Measurements from ENCODE around the gene SBF2. TPM values are rescaled to one million over a fixed set of nuclear protein-coding genes. Genes with fewer than 3 reads are reported as not detected.
"Not testable (repeated sequence)": the region's sequence is repeated elsewhere in the genome, so short reads cannot be mapped to it uniquely, and the experiment has no call there.

SBF2 gene
- total RNA-seq, 1 donor from 2014 or later: 18.3 TPM

DNA sequence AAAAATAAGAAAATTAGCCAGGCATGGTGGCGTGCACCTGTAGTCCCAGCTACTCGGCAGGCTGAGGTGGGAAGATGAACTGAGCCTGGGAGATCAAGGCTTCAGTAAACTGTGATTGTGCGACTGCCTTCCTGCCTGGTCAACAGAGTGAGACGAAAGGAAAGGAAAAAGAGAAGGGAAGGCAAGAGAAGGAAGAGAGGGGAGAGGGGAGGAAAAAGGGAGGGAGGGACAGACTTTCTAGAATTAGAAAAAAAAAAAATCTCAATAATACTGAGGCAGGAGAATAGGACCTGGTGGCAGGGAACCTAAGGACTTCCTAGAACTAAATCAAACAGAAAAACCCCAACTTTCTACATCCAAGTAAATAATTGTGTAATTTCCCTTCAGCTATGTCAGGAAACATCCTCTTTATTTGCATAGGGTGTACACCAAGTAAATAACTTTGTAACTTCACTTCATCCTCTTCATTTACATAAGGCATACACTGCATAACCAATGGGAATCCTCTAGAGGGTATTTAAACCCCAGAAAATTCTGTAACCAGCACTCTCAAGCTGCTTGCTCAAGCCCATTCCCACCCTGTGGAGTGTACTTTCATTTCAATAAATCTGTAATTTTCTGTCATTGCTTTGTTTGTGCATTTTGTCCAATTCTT is 8.7 kb downstream of the SBF2 start:
- no peak for ATAC-seq (ENCODE audit: poor library complexity)

GRCh38 chr11:10283991-10284390 is 10.0 kb downstream of the SBF2 start:
- DNase-seq: no peak
- no peak for ATAC-seq (ENCODE audit: poor library complexity)
- intact Hi-C loops (cut with DNase I): no loop called here

More for the DNA sequence above, 8.7 kb downstream of the SBF2 start:
- DNase-seq: no peak
- intact Hi-C loops (cut with DNase I): no loop called here

DNA sequence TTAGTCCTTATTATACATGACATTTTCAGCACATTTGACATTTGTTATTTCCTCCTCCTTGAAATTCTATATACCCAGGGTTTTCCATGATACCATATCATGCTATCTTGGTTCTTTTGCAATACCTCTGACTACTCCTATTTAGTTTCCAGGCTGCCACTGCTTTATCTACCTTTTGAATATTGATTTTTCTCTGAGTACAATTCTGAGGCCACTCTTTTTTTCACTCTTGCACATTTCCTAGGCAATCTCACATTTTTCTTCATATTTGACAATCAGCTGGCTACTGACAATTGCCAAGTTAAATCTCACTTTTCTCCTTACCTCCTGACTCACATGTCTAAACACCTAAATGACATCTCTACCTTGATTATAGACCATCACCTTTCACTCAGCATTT is 11.9 kb downstream of the SBF2 start:
- intact Hi-C loops (cut with DNase I): no loop called here
- DNase-seq (no peak), ATAC-seq (ENCODE audit: poor library complexity) (no peak)

- intact Hi-C loops (cut with DNase I): no loop called here
- ATAC-seq (ENCODE audit: poor library complexity) (no peak), DNase-seq (no peak)
Observed at GRCh38 chr11:10275714-10276113, 18.3 kb downstream of the SBF2 start.

DNA sequence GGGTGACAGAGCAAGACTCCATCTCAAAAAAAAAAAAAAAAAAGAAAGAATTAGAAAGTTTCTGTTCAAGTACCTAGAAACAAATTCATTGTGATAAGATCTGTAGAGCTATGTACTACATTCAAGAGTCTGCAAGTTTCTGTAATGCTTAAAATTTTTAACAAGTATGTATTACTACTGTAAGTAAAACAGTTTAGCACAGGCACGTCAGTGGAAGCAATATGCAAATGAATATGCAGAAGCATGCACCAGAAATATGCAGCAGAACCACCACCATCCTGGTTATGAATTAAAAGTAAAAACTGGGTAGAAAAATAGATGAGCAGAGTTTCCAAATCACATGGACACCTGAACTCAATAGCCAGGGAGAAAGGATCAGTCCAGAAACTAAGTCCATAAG is 19.3 kb downstream of the SBF2 start:
- ATAC-seq (ENCODE audit: poor library complexity) (no peak), DNase-seq (no peak)
- intact Hi-C loops (cut with DNase I): no loop called here

DNA sequence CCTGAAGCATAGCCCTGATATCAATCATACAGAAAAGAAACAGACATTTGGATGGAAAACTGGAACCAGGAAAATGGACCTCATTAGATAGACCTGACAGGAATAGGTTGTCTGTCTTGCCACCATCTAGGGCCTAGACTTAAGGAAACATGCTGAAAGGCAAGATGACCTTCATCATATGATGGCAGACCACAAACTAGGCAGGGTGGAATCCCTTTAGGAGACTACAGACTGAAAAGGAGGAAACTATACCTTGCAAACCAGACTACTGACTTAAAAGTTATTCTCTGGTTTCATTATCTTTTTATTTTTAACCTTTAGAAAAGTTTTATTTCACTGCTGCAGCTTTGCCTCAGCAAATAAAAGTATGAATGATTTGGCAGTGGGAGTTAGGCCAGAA is 20.3 kb downstream of the SBF2 start:
- DNase-seq (no peak), ATAC-seq (ENCODE audit: poor library complexity) (no peak)
- intact Hi-C loops (cut with DNase I): no loop called here

- intact Hi-C loops (cut with DNase I): no loop called here
- no peak for ATAC-seq (ENCODE audit: poor library complexity)
- no peak for DNase-seq
Observed at GRCh38 chr11:10272132-10272531, 21.9 kb downstream of the SBF2 start.

GRCh38 chr11:10268746-10269488 is 25.1 kb downstream of the SBF2 start:
- ATAC-seq (ENCODE audit: poor library complexity): no peak
- intact Hi-C loops (cut with DNase I): no loop called here
- DNase-seq: no peak

- no peak for DNase-seq
- no peak for ATAC-seq (ENCODE audit: poor library complexity)
- intact Hi-C loops (cut with DNase I): no loop called here
Observed at GRCh38 chr11:10267821-10268220, 26.2 kb downstream of the SBF2 start.

DNA sequence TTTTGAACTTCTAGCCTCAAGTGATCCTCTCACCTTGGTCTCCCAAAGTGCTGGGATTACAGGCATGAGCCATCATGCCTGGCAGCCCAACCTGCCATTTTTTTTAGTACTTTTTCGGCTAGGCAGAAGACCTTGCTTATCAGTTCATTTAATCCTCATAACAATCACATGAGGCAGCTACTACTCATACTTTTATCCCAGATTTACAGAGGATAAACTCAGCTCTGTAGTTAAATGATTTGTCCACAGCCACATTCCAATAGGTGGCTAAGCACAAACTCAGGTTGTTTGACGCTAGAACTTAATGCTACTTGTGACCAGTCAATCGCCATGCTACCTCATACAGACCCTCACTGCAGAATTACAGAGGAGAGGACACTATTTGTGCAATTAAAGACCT is 28.1 kb downstream of the SBF2 start:
- intact Hi-C loops (cut with DNase I): no loop called here
- no peak for ATAC-seq (ENCODE audit: poor library complexity)

DNA sequence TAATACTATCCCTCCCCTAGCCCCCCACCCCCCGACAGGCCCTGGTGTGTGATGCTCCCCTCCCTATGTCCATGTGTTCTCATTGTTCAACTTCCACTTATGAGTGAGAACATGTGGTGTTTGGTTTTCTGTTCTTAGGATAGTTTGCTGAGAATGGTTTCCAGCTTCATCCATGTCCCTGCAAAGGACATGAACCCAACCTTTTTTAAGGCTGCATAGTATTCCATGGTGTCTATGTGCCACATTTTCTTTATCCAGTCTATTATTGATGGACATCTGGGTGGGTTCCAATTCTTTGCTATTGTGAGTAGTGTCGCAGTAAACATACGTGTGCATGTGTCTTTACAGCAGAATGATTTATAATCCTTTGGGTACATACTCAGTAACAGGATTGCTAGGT is 29.3 kb downstream of the SBF2 start:
- ATAC-seq (ENCODE audit: poor library complexity); DNase-seq; intact Hi-C loops (cut with DNase I): not testable (repeated sequence)

More for the DNA sequence above, 28.1 kb downstream of the SBF2 start:
- no peak for DNase-seq

DNA sequence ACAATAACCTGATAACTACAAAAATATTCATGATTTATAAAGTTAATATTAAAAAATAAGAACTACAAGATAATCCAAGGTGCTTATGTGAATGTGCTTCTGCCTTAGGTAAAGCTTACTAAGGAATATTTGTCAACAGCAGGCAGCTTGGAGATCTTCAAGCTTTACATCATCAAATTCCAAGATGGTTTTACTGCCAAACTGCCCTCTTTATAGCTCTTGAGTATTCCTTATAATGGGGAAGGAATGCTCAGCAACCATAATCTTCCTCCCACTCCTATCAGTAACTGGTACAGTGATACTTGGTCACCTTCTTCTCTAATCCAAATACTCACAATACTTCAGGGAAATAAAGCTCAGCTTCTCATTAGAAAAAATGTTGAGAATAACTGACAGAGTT is 30.1 kb downstream of the SBF2 start:
- intact Hi-C loops (cut with DNase I): no loop called here
- no peak for ATAC-seq (ENCODE audit: poor library complexity)
- DNase-seq: no peak

DNA sequence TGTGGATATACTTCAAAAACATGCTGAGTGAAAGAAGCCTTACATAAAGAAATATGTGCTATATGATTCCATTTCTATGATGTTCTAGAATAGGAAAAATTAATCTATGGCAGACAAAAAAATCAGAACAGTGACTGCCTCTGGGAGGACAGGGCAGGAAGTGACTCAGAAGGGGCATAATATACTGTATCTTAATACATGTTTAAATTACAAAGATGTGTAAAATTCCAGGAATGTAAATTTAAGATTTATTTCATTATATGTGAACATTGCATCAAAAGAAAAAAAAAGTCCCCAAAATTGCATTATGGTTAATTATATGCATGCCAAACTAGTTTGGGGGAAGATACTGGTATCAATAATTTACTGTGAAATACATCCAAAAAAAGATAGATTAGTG is 32.2 kb downstream of the SBF2 start:
- intact Hi-C loops (cut with DNase I): no loop called here
- DNase-seq (no peak), ATAC-seq (ENCODE audit: poor library complexity) (no peak)

DNA sequence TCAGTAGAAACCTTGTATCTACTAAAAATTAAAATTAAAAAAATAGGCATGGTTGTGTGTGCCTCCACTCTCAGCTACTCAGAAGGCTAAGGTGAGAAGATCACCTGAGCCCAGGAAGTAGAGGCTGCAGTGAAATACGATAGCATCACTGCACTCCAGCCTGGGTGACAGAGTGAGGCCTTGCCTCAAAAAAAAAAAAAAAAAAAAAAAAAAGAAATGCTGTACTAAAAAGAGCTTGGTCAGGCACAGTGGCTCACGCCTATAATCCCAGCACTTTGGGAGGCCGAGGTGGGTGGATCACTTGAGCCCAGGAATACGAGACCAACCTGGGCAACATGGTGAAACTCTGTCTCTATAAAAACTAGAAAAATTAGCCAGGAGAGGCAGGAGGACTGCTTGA is 36.5 kb downstream of the SBF2 start:
- ATAC-seq (ENCODE audit: poor library complexity) (no peak), DNase-seq (no peak)
- intact Hi-C loops (cut with DNase I): no loop called here

GRCh38 chr11:10255388-10256125 is 38.5 kb downstream of the SBF2 start:
- no peak for DNase-seq
- intact Hi-C loops (cut with DNase I): no loop called here
- no peak for ATAC-seq (ENCODE audit: poor library complexity)

- not testable (repeated sequence) for ATAC-seq (ENCODE audit: poor library complexity)
Observed at GRCh38 chr11:10249448-10250131, 44.4 kb downstream of the SBF2 start.

DNA sequence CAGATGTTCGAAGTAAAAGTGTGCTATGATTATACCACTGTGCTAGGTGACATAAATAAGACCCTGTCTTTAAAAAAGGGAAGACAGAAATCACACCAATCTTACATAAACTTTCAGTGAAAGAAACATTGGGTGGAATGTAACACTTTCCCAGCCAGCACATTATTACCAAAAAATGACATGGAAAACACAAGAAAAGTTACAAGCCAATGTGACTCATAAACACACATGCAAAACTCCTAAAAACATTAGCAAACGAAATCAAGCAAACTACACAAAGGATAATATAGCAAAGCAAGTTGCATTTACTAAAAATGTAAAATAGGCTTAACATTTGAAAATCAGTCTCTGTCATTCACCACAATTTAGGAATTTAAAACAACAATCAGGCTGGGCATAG is 47.0 kb downstream of the SBF2 start:
- intact Hi-C loops (cut with DNase I): no loop called here
- ATAC-seq (ENCODE audit: poor library complexity) (no peak), DNase-seq (no peak)

More at GRCh38 chr11:10249448-10250131, 44.4 kb downstream of the SBF2 start:
- DNase-seq; intact Hi-C loops (cut with DNase I): not testable (repeated sequence)

GRCh38 chr11:10243896-10244575 is 50.0 kb downstream of the SBF2 start:
- DNase-seq (no peak), ATAC-seq (ENCODE audit: poor library complexity) (no peak)
- intact Hi-C loops (cut with DNase I): no loop called here

GRCh38 chr11:10236840-10237239 is 57.2 kb downstream of the SBF2 start:
- DNase-seq (no peak), ATAC-seq (ENCODE audit: poor library complexity) (no peak)
- intact Hi-C loops (cut with DNase I): no loop called here

Measured in Right ventricle myocardium superior (tissue), 1 donor.